ENCODE measurements around the gene MED19. TPM values are rescaled to one million over a fixed set of nuclear protein-coding genes. Genes with fewer than 3 reads are reported as not detected.
A peak's percentile ranks its signal among the peaks of the same experiment; 100 is the strongest.

Gene MED19
- total RNA-seq, 4 donors from 2014 or later = 8.0 to 21.2 (median 9.8) TPM

DNA sequence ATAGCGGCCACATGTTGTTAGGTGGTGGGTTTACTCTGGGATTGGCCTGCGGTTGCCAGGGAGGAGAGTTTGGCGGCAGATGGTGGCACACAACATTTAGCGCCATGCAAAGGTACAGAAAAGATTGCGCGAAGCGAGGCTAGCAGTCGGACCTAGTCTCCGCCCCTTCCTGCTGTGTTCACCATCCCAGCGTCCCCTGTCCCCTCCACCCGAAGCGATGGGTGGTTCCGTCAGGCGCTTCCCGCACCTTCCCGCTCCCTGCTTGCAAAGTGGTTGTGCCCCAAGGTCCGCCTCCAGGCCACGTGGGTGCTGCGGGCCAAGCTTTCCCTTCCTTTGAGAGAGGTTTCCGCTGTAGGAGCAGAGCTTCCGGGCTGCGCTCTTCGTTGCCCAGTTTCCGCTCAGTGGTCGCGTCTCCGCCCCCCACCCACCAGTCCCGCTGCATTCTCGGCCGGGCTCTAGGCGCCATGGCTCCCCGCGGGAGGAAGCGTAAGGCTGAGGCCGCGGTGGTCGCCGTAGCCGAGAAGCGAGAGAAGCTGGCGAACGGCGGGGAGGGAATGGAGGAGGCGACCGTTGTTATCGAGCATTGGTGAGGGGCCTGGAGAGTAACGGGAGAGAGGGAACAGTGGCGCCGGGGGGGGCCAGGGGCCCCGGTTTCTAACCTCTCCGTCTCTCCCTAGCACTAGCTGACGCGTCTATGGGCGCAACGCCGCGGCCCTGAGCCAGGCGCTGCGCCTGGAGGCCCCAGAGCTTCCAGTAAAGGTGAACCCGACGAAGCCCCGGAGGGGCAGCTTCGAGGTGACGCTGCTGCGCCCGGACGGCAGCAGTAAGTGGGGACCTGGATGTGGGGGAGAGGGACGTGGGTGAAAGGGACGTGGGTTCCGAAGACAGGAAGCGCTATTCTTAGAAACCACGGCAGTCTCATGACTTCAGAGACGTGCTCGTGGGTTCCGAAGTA lies 29.4 kb upstream of the MED19 start, which contains the start of gene SELENOH:
TSS of gene SELENOH (plus strand) at position 360 of the 955 bp plus-strand sequence. CDS start at position 465, 105 bp downstream.
- intact Hi-C loops (cut with DNase I) = no loop called here
- H3K4me1 ChIP-seq = peaks cover 8 to 28% (median 16%) of the 10 kb centered on the region in 3 donors
- peak within 1 kb of the TSS; percentile 93 to 95 (median 94) for H3K27ac ChIP-seq
- peaks cover 10 to 74% (median 35%) of the 10 kb centered on the region in 3 donors for H3K36me3 ChIP-seq
- TF ChIP-seq, protein P1, sequence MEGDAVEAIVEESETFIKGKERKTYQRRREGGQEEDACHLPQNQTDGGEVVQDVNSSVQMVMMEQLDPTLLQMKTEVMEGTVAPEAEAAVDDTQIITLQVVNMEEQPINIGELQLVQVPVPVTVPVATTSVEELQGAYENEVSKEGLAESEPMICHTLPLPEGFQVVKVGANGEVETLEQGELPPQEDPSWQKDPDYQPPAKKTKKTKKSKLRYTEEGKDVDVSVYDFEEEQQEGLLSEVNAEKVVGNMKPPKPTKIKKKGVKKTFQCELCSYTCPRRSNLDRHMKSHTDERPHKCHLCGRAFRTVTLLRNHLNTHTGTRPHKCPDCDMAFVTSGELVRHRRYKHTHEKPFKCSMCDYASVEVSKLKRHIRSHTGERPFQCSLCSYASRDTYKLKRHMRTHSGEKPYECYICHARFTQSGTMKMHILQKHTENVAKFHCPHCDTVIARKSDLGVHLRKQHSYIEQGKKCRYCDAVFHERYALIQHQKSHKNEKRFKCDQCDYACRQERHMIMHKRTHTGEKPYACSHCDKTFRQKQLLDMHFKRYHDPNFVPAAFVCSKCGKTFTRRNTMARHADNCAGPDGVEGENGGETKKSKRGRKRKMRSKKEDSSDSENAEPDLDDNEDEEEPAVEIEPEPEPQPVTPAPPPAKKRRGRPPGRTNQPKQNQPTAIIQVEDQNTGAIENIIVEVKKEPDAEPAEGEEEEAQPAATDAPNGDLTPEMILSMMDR (IDR thresholded peaks at IDR 0.05) = peak in 2 of 6 experiments; percentile 18 to 22
- TF ChIP-seq POLR2A (IDR thresholded peaks at IDR 0.05) = peak in 2 of 4 donors; percentile 75 to 79
- 0 to 5% methylated on average over 4 to 53 of the region's 75 CpGs for WGBS, 2 donors
- no peaks in the 10 kb centered on the region for H3K9me3 ChIP-seq
- DNase-seq = peak; percentile 82
- H3K4me3 ChIP-seq = peak within 1 kb of the TSS; percentile 74 to 93 (median 82)
- H3K27me3 ChIP-seq = no peaks in the 10 kb centered on the region

DNA sequence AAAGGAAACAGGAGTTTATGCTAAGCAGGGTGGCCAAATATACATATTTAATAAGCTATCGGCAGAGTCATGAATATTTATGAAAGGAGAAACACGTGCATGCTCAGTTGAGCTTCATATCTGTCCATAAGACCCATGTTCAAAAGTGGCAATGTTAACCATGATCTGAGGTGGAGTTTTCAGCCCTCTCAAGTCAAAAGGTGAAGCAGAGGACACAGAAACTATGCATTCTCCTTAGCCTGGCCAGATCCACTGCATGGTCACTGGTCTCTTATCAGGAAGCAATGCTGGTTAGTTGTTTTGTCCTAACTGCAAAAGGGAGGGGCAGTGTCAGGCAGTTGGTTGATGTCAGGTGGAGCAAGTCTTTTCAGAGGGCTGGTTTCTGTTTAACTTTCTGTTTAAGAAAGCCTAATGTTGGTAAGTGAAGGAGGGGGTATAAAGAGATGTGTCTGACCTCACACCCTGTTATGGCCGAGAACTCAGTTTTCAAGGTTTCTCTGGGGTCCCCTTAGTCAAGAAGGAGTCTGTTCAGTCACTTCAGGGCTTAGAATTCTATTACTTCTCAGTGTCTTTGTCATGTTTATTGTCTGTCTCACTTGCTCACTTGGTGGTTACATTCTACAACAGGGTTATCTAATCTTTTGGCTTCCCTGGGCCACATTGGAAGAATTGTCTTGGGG lies 23.7 kb upstream of the MED19 start:
- Histone ChIP-seq H3K36me3 (peaks cover 4 to 59% (median 19%) of the 10 kb centered on the region in 3 donors), H3K4me1 (peaks cover 0 to 7% (median 4%) of the 10 kb centered on the region in 3 donors), H3K27ac (peak overlapping the region in 2 of 4 donors; percentile 20 to 46), H3K9me3 (no peaks in the 10 kb centered on the region), H3K4me3 (no peak overlapping the region), H3K27me3 (no peaks in the 10 kb centered on the region)
- DNase-seq = no peak
- 66 to 71% methylated on average over 3 of the region's 3 CpGs for WGBS, 2 donors
- intact Hi-C loops (cut with DNase I) = no loop called here
- TF ChIP-seq, protein P1 (IDR thresholded peaks at IDR 0.05) = no peak
- TF ChIP-seq POLR2A (IDR thresholded peaks at IDR 0.05) = no peak

DNA sequence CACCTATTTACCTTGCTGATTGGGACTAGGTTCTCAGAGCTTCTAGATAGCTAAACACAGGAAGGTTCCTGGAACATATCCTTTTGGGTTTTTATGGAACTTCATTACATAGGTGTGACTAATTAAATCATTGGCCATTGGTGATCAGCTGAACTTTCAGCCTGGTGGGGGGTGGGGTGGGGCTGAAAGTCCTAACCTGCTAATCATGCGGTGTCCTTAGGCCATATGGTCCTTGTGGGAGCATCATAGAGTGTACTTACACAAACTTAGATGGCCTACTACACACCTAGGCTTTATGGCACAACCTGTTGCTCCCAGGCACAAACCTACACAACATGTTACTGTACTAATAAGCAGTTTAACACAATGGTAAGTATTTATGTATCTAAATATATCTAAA lies 20.6 kb upstream of the MED19 start:
- TF ChIP-seq POLR2A (IDR thresholded peaks at IDR 0.05) = no peak
- TF ChIP-seq, protein P1 (IDR thresholded peaks at IDR 0.05) = no peak
- Histone ChIP-seq H3K27me3 (no peaks in the 10 kb centered on the region), H3K9me3 (no peaks in the 10 kb centered on the region), H3K4me1 (no peaks in the 10 kb centered on the region), H3K4me3 (no peak overlapping the region), H3K27ac (no peak overlapping the region), H3K36me3 (peaks cover 2 to 42% (median 2%) of the 10 kb centered on the region in 3 donors)
- WGBS, 2 donors = 100% methylated on average over 1 of the region's 1 CpG
- DNase-seq = no peak
- intact Hi-C loops (cut with DNase I) = no loop called here

DNA sequence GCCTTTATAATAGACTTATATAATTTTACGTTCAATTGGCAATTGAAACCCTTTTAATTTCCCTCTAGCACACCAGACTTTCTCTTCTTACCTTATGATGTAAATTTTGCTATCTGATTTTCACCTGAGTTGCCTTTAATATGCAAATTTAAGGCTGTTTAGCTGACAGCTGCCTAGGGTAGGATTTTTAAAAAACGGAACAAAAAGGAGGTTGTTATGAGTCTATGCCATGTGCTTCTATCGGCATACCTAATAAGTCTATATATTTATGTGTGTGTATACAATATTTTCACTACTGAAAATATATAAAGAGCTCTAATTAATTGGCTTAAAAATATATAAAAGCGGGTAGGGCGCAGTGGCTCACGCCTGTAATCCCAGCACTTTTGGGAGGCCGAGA lies 17.5 kb upstream of the MED19 start:
- Histone ChIP-seq H3K36me3 (peaks cover 0 to 24% (median 0%) of the 10 kb centered on the region in 3 donors), H3K4me1 (no peaks in the 10 kb centered on the region), H3K4me3 (no peak overlapping the region), H3K27me3 (no peaks in the 10 kb centered on the region), H3K27ac (no peak overlapping the region), H3K9me3 (no peaks in the 10 kb centered on the region)
- 87 to 91% methylated on average over 7 of the region's 7 CpGs for WGBS, 2 donors
- TF ChIP-seq, protein P1 (IDR thresholded peaks at IDR 0.05) = no peak
- no peak for DNase-seq
- intact Hi-C loops (cut with DNase I) = no loop called here

Data from esophagus squamous epithelium (tissue), 5 donors.